Endothelial cell of umbilical vein (primary cell): ENCODE measurements around the gene IGFL2. TPM values are rescaled to one million over a fixed set of nuclear protein-coding genes. Genes with fewer than 3 reads are reported as not detected.

Source experiments
- BruUV-seq: library from RNA; stranded (reverse); fragments of 400-500 nt; replicated peaks from 2 replicates; lab custom pipeline; 2021; lab: Mats Ljungman, UMichigan
- CTCF ChIA-PET: fragments of 300-600, 350-600 bp; sonication (Branson Sonifier 250); formaldehyde crosslinking; loops from one replicate; lab custom pipeline; 2021; ENCODE audit warnings: antibody characterized with exemption, inconsistent platforms; lab: Charles Lee
- POLR2A ChIA-PET: fragments of 300-600, 350-600 bp; sonication (Branson Sonifier 250); formaldehyde crosslinking; loops from one replicate; lab custom pipeline; 2021; ENCODE audit warnings: antibody characterized with exemption, inconsistent platforms; lab: Charles Lee
- DNase-seq: peaks from one replicate; pipeline ENCODE4 v3.0.0-alpha.2; 2011; ENCODE audit warnings: low read depth, low spot score
- FAIRE-seq: peaks from 2 replicates; lab custom pipeline; 2011; peaks lifted over from hg19 to GRCh38; lab: Jason Lieb, UNC
- H2AFZ ChIP-seq: 2 replicates; pipeline ENCODE4 v1.6.0; 2012; ENCODE audit warnings: low read depth, low read length, control low read depth, inconsistent platforms
- H3K27ac ChIP-seq: 2 replicates; pipeline ENCODE4 v1.5.1; 2011; ENCODE audit warnings: low read depth, mild to moderate bottlenecking, control low read depth, low read length, moderate library complexity; ENCODE audit not compliant: insufficient read depth
- H3K27me3 ChIP-seq, 2 experiments: 2 replicates each; pipeline versions ENCODE4 v1.6.0 to v1.6.1; 2011; ENCODE audit warnings: low read length in 2 of 2, mixed read lengths in 1 of 2; ENCODE audit not compliant: control insufficient read depth in 2 of 2, insufficient read depth in 2 of 2
- H3K36me3 ChIP-seq, 2 experiments: 2 replicates in 1 of 2; 3 replicates in 1 of 2; pipeline ENCODE4 v1.5.1; 2011; ENCODE audit warnings: low read length in 2 of 2, mild to moderate bottlenecking in 1 of 2, moderate library complexity in 1 of 2; ENCODE audit not compliant: control insufficient read depth in 2 of 2, insufficient read depth in 2 of 2; ENCODE audit errors: extremely low read depth in 1 of 2
- H3K4me1 ChIP-seq: 3 replicates; pipeline ENCODE4 v1.5.1; 2011; ENCODE audit warnings: mild to moderate bottlenecking, low read length; ENCODE audit not compliant: control insufficient read depth, insufficient read depth; ENCODE audit errors: extremely low read depth
- H3K4me2 ChIP-seq: 2 replicates; pipeline ENCODE4 v1.6.1; 2011; ENCODE audit warnings: low read length, control low read depth, mixed read lengths; ENCODE audit not compliant: insufficient read depth
- H3K4me3 ChIP-seq, 3 experiments: fragments of 200-600 bp in 1 of 3; sonication (generic), shearing (Covaris generic) in 1 of 3; replicated peaks in 1 of 3; 2 replicates each; pipeline ENCODE4 v1.5.1; 2011 to 2016; ENCODE audit warnings: control low read depth in 3 of 3, low read length in 3 of 3, mild to moderate bottlenecking in 2 of 3, inconsistent platforms in 1 of 3, low read depth in 1 of 3, moderate library complexity in 1 of 3; ENCODE audit not compliant: insufficient read depth in 1 of 3
- H3K79me2 ChIP-seq: 2 replicates; pipeline ENCODE4 v1.6.0; 2012; ENCODE audit warnings: low read length, inconsistent platforms; ENCODE audit not compliant: control insufficient read depth, insufficient read depth
- H3K9ac ChIP-seq: replicated peaks from 2 replicates; pipeline ENCODE3; 2011; ENCODE audit warnings: low read length, control low read depth; ENCODE audit not compliant: insufficient read depth; ENCODE audit errors: extremely low read depth
- H3K9me1 ChIP-seq: replicated peaks from 3 replicates; pipeline ENCODE4 v1.6.0; 2011; ENCODE audit warnings: mild to moderate bottlenecking, low read length; ENCODE audit not compliant: control insufficient read depth, insufficient read depth; ENCODE audit errors: extremely low read depth
- H3K9me3 ChIP-seq: replicated peaks from 2 replicates; pipeline ENCODE4 v1.5.1; 2012; ENCODE audit warnings: low read length, inconsistent platforms; ENCODE audit not compliant: control insufficient read depth, insufficient read depth
- H4K20me1 ChIP-seq: replicated peaks from 2 replicates; pipeline ENCODE3; 2011; ENCODE audit warnings: mild to moderate bottlenecking, low read length; ENCODE audit not compliant: control insufficient read depth, insufficient read depth; ENCODE audit errors: extremely low read depth
- EZH2 ChIP-seq: IDR thresholded peaks from 2 replicates; pipeline ENCODE4 v1.6.1; 2012; ENCODE audit warnings: borderline replicate concordance, low read depth, mild to moderate bottlenecking, moderate library complexity, low read length, inconsistent platforms; ENCODE audit not compliant: severe bottlenecking
- FOS ChIP-seq: IDR thresholded peaks from 2 replicates; pipeline ENCODE4 v1.6.1; 2011; ENCODE audit warnings: mild to moderate bottlenecking, low read length, moderate library complexity, borderline replicate concordance; ENCODE audit not compliant: insufficient read depth
- GATA2 ChIP-seq: IDR thresholded peaks from 2 replicates; pipeline ENCODE4 v1.7.0; 2011; ENCODE audit warnings: low read depth, mild to moderate bottlenecking, moderate library complexity, mixed read lengths, low read length; ENCODE audit not compliant: insufficient read length, insufficient read depth
- JUN ChIP-seq: IDR thresholded peaks from 2 replicates; pipeline ENCODE4 v1.6.1; 2011; ENCODE audit warnings: borderline replicate concordance, low read depth; ENCODE audit not compliant: insufficient read length, insufficient read depth
- MAX ChIP-seq: IDR thresholded peaks from 2 replicates; pipeline ENCODE4 v1.6.1; 2011; ENCODE audit not compliant: insufficient read depth, insufficient read length
- MYC ChIP-seq: IDR thresholded peaks from one replicate; pipeline ENCODE4 v1.6.1; 2011; ENCODE audit warnings: mild to moderate bottlenecking, low read depth, low read length
- POLR2A ChIP-seq: IDR thresholded peaks from 2 replicates; pipeline ENCODE4 v1.6.1; 2012; ENCODE audit warnings: low read depth, mild to moderate bottlenecking, control low read depth, low read length
- POLR2AphosphoS5 ChIP-seq: IDR thresholded peaks from 2 replicates; pipeline ENCODE4 v1.6.1; 2012; ENCODE audit warnings: low read depth, mild to moderate bottlenecking, control low read depth, low read length, moderate library complexity; ENCODE audit not compliant: insufficient read depth
- dilution Hi-C: fragments of 300-500 bp; cut with MboI; formaldehyde crosslinking; loops from one replicate; pipeline ENCODE4 v1.15.0; 2019; ENCODE audit warnings: low sequenced_read_pairs; ENCODE audit not compliant: extremely low pct_ligation_motif_present
- intact Hi-C: fragments of 100-400 bp; cut with micrococcal nuclease; formaldehyde crosslinking; loops from one replicate; pipeline ENCODE4 v1.10.0; 2022
- polyA plus RNA-seq, 4 experiments: library from polyadenylated mRNA; depleted of rRNA in 3 of 4; stranded (reverse) in 3 of 4; unstranded in 1 of 4; fragments of >200 nt; gene quantifications; 2 replicates each; pipeline versions ENCODE4 v1.2.1 to v1.2.3, GENCODE V29; 2011 to 2012; ENCODE audit warnings: missing spikeins in 1 of 4
- total RNA-seq: library from RNA; stranded (reverse); gene quantifications from 2 replicates; pipeline ENCODE4 v1.2.3, GENCODE V29; 2021
- TF ChIP-seq, protein P1 (sequence below), 2 donors: IDR thresholded peaks; 1 replicate in 1 of 2; 2 replicates in 1 of 2; pipeline ENCODE4 v1.5.1; 2011; ENCODE audit warnings: low read length in 2 of 2, mild to moderate bottlenecking in 2 of 2, moderate library complexity in 2 of 2, control low read depth in 1 of 2, inconsistent platforms in 1 of 2, low read depth in 1 of 2; ENCODE audit not compliant: insufficient read depth in 1 of 2; ENCODE audit errors: extremely low read depth in 1 of 2

Gene IGFL2
- total and polyA plus RNA-seq, 2 donors (not counting 3 experiments of a cell fraction or from before 2014, with no cell fraction given): not detected

DNA sequence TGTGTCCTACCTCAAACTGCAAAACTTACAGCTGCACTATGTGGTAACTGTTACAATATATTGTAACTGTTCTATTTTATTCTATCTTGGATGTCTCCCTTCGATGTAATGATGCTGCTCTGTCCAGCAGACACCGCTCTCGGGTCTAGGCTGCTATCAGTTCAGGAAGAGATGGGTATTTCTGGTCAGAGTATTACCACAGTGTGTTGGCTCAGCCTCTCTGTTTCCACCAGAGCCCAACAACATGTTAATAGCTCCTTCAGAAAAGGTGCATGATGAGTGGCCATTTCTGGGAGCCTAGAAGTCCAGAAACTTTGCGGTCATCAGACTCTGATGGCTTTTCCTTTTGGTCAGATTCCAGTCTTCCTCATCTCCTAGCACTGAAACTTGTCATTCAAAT is 45.6 kb downstream of the IGFL2 start:
- Histone ChIP-seq H3K9me3 (no peaks in the 10 kb centered on the region), H3K36me3 (no peaks in the 10 kb centered on the region), H3K79me2 (no peaks in the 10 kb centered on the region), H2AFZ (no peak overlapping the region), H3K27ac (no peak overlapping the region), H3K4me1 (no peaks in the 10 kb centered on the region), H3K27me3 (peaks cover 3 to 19% of the 10 kb centered on the region in 2 experiments), H3K9me1 (no peaks in the 10 kb centered on the region), H3K4me3 (no peak overlapping the region), H3K4me2 (no peak overlapping the region), H3K9ac (no peak overlapping the region), H4K20me1 (no peaks in the 10 kb centered on the region)
- ChIA-PET CTCF (interaction anchor here (0.6 to 3.2 kb wide), 5 partner anchors 67 to 165 kb away, joined by 3 to 16 read pairs (median 3); no protein-coding TSS in a partner anchor), POLR2A (no interaction called here)
- no peak for DNase-seq
- FAIRE-seq: no peak
- dilution Hi-C loops (no loop called here), intact Hi-C loops (no loop called here)
- no peak for TF ChIP-seq EZH2
- no peak for TF ChIP-seq POLR2AphosphoS5
- TF ChIP-seq JUN: no peak
- TF ChIP-seq, protein P1, sequence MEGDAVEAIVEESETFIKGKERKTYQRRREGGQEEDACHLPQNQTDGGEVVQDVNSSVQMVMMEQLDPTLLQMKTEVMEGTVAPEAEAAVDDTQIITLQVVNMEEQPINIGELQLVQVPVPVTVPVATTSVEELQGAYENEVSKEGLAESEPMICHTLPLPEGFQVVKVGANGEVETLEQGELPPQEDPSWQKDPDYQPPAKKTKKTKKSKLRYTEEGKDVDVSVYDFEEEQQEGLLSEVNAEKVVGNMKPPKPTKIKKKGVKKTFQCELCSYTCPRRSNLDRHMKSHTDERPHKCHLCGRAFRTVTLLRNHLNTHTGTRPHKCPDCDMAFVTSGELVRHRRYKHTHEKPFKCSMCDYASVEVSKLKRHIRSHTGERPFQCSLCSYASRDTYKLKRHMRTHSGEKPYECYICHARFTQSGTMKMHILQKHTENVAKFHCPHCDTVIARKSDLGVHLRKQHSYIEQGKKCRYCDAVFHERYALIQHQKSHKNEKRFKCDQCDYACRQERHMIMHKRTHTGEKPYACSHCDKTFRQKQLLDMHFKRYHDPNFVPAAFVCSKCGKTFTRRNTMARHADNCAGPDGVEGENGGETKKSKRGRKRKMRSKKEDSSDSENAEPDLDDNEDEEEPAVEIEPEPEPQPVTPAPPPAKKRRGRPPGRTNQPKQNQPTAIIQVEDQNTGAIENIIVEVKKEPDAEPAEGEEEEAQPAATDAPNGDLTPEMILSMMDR (IDR thresholded peaks at IDR 0.05; ENCODE audit: extremely low read depth in 1 of 2, insufficient read depth in 1 of 2, low read depth in 1 of 2, low read length in 2 of 2): no peak
- TF ChIP-seq POLR2A: no peak
- no peak for TF ChIP-seq MYC
- TF ChIP-seq MAX: no peak
- TF ChIP-seq FOS: no peak
- no peak for TF ChIP-seq GATA2
- BruUV-seq: no TSS peak
